HG02798 (cell line): Measurements from ENCODE around the gene ARIH1.
"Not testable (repeated sequence)": the region's sequence is repeated elsewhere in the genome, so short reads cannot be mapped to it uniquely, and the experiment has no call there.

Source experiments
- ATAC-seq: cut with Tn5 transposase; IDR thresholded peaks from one replicate; pipeline ENCODE4 v1.9.1; 2021; ENCODE audit warnings: mild to moderate bottlenecking; ENCODE audit not compliant: unreplicated experiment, poor library complexity

Gene ARIH1

GRCh38 chr15:72642271-72642670 is 168.1 kb downstream of the ARIH1 start:
- ATAC-seq, result not testable (repeated sequence)

DNA sequence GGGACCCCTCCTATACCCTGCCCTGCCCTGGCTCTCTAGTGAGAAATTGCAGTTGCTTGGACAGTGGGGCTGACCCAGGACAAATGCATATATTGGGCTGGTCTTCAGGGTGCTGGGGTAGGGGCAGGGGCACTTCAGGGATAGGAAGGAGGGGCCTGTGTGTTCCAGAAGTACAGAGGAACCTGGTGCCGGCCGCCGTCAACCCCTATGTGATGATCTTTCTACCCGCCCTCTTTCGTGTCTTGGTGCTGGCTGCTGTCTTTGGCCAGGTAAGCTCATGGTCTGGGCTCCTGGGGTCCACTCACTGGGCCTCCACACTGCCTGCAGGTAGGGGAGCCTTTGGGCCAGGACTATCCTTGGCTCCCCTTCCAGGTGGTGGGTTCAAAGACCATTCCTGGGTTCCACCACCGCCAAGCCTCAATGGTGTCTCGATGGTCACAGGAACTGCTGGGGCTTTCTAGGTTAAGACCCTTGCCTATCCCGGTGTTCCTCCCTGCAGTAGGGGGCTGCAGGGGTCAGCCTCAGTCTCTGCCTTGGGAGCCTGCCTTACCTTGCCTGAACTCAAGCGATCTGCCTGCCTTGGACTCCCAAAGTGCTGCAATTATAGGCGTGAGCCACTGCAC is 174.6 kb downstream of the ARIH1 start:
- not testable (repeated sequence) for ATAC-seq
